ENCODE measurements around the gene ZFYVE27.
"Not testable (repeated sequence)": the region's sequence is repeated elsewhere in the genome, so short reads cannot be mapped to it uniquely, and the experiment has no call there.

ZFYVE27 gene

GRCh38 chr10:97736902-97737769, at the start of gene ZFYVE27:
ZFYVE27 (plus strand) TSS chr10:97737128; CDS start chr10:97738478, 1,350 bp downstream.
- peak; percentile 92 to 97 (median 96) for DNase-seq (ENCODE audit: low read depth in 3 of 3)

DNA sequence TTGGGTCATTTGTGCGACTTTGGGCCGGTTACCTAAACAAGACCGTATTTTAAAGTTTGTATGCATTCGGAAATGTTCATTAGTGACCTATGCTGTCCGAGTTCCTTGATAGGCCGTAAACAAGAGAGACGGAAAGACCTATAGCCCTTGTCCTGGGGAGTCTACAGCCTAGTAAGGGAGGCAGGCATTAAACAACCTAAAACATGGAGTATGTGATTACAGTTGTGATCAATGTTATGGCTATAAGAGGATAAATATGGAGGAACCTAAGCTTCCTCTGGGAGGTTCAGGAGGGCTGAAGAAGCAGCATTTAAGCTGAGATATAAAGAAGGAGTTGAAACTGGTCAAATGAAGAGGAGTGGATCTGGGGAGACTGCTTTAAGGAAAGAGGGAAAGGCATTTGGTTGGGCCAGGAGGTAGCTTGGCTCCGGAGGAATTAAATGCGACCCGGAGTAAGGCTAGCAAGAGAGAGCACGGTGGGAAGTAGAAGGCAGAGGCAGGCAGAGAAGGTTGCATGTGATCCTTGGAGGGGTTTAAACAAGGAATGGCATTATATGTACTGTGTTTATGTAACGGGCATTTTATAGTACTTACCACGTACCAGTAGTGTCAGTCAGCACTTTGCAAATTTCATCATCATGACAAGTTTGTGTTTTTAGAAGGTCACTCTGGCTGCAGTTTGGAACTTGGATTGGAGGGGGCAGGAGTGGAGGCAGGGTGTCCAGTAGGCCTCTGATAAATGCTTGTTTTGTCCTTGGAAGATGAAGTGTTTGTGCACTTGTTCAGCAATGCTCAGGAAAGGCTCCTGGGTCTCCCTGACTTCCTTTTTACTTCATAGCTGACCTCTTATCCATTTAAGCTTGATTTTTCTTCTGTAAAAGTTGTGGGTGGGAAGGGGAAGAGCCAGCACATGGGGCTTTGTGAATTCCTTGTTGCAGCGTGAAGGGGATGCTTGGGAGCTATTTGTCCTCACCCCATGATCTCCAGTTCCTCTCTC, 48.8 kb upstream of the ZFYVE27 start:
- no peak for DNase-seq (ENCODE audit: low read depth in 3 of 3)

DNA sequence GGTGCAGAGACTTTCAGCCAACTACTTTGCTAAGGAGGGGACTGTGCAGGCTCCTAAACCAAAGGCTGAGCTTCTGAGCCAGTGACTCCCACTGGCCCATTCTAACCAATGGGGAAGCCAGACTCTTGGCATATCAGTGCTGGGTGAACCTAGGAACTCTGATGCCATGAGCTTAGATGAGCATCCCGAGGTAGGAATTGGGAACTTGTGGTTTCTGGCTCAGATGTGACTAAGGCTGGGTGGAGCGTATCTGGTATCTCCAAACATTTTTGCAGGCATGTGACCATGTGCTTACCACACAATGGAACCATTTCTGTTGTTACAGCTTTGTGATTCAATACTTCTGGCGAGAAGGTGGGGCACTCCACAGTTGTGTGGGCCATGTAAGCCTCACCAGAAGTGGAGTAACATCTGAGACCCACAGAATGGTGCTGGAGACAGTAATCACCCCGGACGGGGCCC, 47.3 kb upstream of the ZFYVE27 start:
- DNase-seq (ENCODE audit: low read depth in 3 of 3), result no peak

GRCh38 chr10:97690133-97690532, 46.8 kb upstream of the ZFYVE27 start:
- no peak for DNase-seq (ENCODE audit: low read depth in 3 of 3)

- DNase-seq (ENCODE audit: low read depth in 3 of 3), result not testable (repeated sequence)
These were observed 38.8 kb upstream of the ZFYVE27 start for GRCh38 chr10:97698072-97698655.

DNA sequence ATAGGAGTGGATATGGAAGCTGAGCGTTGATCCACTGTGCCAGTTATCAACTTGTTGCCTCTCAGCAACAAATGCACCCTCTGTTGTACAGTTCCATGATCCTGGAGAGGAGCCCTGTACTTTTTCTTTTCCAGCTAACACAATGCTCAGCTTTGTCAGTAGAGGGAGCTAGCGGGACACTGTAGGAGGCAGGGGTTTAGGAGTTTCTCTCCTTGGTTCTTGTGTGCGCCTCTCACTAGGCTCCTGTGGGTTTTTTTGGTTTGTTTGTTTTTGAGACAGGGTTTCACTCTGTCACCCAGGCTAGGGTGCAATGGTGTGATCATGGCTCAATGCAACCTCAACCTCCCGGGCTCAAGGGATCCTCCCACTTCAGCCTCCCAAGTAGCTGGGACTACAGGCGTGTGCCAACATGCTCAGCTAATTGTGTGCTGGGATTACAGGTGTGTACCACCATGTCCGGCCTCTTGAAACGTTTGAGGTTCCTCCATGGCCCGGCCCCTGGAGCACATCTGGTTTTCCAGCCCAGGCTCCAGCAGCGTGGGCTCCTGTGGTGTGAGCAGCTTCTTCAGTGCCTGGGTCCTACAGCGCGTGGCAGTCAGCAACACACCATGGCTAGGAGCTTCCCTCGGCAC, 35.4 kb upstream of the ZFYVE27 start:
- DNase-seq (ENCODE audit: low read depth in 3 of 3), result peak in 1 of 3 donors; percentile 50

GRCh38 chr10:97703398-97704067, 33.4 kb upstream of the ZFYVE27 start:
- no peak for DNase-seq (ENCODE audit: low read depth in 3 of 3)

DNA sequence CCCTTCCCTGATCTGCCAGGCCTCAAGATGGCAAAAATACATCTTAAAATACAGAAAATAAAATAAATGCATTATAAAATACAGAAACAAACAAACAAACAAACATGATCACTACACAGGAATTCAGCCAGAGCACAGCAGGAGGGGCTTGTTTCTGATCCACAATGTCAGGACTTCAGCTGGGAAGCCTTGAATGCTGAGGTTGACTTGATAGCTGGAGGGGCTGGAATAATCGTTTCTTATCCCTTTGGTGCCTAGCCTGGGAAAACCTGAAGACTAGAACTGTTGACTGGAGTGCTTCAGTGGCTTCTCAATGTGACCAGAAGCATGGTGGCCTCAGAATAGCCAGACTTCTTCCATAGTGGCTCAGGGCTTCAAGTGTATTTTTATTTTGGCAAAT, 32.6 kb upstream of the ZFYVE27 start:
- no peak for DNase-seq (ENCODE audit: low read depth in 3 of 3)

- DNase-seq (ENCODE audit: low read depth in 3 of 3), result no peak
These were observed 31.8 kb upstream of the ZFYVE27 start for GRCh38 chr10:97705006-97705670.

DNA sequence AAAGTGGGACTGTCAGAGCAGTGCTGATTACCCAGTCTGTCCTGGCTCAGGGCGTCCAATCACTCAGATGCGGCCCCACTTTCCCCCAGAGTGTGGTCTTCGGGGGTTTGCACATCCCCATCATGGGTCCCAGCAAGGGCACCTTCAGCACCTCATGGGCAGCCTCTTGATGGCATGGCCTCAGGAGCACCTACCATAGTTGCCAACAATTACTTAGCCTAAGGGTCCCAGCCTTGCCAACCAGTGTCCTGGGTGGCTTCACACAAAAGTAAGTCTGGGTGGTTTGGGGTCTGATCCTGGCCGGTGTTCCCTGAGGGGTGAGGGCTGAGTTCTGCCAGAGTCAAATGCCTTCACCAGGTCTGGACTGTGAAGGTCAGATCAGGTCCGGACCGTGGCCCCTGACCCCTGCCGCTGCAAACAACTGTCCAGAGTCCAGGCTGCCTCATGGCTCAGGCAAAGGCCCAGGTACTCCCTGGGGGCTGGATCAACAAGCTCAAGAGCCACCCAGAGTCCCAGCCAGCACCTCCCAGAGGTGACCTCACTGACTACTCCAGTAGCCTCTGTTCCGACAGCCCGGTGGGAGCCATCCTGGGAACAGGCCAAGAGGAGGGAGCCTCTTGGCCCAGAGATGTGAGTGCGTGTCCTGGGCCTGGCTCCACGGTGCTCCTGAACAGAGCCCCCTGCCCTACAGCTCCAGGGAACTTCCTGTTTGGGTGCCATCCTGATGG, 29.6 kb upstream of the ZFYVE27 start:
- no peak for DNase-seq (ENCODE audit: low read depth in 3 of 3)

- no peak for DNase-seq (ENCODE audit: low read depth in 3 of 3)
These were observed 28.8 kb upstream of the ZFYVE27 start for GRCh38 chr10:97708167-97708566.

- peak in 1 of 3 donors; percentile 34 for DNase-seq (ENCODE audit: low read depth in 3 of 3)
These were observed 27.7 kb upstream of the ZFYVE27 start for GRCh38 chr10:97708976-97709946.

DNA sequence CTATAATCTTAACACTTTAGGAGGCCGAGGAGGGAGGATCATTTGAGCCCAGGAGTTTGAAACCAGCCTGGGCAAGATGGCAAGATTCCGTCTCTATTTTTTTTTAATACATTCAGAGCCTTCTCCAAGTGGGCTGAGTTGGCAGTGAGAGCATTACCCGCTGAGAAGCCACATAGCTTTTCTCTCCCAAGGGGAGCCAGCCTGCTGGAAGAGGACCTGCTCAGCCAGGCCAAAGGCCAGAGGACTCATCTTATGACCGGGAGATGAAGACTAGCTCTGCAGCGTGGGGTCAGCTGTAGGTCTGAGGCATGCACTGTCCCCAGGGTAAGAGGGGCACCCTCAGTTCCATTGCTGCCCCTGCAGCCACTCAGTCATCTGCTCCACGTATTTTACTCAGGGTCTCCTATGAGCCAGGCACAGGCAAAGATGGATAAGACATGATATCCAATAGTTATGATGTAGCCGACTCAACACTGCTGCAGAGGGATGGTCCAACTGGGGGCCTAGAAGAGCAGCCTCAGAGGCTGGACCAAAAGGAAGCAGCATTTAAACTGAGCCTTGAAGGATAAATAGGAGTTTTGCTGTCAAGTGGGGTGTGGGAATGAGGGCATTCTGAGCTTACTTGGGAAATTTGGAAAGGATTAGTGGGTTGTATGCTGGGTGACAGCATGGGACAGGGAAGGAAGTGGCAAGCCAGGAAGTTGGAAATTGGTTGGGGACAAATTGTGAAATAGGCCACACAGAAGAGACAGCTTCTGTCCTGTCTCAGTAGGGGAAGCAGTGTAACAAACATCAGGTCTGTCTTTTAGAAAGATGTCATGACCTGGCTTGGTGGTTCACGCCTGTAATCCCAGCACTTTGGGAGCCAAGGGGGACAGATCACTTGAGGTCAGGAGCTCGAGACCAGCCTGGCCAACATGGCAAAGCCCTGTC, 25.0 kb upstream of the ZFYVE27 start:
- DNase-seq (ENCODE audit: low read depth in 3 of 3), result no peak

DNA sequence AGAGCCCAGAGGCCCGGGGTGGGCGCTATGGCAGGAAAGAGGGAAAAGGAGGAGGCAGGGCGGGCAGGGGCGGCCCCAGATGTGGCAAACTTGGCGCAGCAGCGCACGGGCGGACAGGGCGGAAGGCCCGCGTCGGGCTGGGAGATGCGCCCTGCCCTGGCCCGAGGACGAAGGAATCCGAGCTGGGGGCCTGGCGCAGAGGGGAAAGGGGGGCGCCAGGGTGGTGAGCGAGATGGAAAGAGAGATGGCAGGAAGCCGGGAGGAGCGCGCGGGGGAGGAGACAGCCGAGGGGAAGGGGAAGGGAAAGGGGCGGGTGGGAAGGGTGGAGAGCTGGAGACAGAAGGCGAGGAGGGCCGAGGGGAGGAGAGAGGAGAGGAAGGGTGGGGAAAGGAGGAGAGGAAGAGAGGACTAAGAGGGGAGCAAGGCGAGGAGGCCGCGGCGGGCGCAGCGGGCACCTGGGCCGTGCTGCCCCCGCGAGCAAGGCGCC, 23.5 kb upstream of the ZFYVE27 start, which contains the start of gene MARVELD1:
Gene MARVELD1, plus strand, starts transcription at position 392 of the 487 bp plus-strand sequence. CDS start 147 bp downstream, outside the sequence.
- no peak for DNase-seq (ENCODE audit: low read depth in 3 of 3)

DNA sequence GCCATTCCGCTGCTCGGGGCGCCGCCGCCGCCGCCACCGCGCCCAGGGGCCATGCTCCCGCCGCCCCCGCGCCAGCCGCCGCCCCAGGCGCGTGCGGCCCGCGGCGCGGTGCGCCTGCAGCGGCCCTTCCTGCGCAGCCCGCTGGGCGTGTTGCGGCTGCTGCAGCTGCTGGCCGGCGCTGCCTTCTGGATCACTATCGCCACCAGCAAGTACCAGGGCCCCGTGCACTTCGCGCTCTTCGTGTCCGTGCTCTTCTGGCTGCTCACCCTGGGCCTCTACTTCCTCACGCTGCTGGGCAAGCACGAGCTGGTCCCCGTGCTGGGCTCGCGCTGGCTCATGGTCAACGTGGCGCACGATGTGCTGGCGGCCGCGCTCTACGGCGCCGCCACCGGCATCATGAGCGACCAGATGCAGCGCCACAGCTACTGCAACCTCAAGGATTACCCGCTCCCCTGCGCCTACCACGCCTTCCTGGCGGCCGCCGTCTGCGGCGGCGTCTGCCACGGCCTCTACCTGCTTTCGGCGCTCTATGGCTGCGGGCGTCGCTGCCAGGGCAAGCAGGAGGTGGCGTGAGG, 23.0 kb upstream of the ZFYVE27 start:
- DNase-seq (ENCODE audit: low read depth in 3 of 3), result peak in 1 of 3 donors; percentile 13

Measured in stimulated activated CD4-positive, alpha-beta T cell treated with anti-CD3 and anti-CD28 coated beads, TNF-alpha, amount 100 ng/mL, for 48 hours (primary cell).